Limb (tissue), 2 donors: ENCODE measurements around the gene ERCC3.
"Not testable (repeated sequence)": the region's sequence is repeated elsewhere in the genome, so short reads cannot be mapped to it uniquely, and the experiment has no call there.

ENCODE experiments used
- DNase-seq, 2 donors: peaks; one replicate each; pipeline ENCODE4 v3.0.0-alpha.2; 2016; ENCODE audit errors: extremely low spot score in 2 of 2

The ERCC3 gene

GRCh38 chr2:127279781-127280180 lies 14.2 kb downstream of the ERCC3 start:
- no peak for DNase-seq

- no peak for DNase-seq
Observed at GRCh38 chr2:127278959-127279358, 15.0 kb downstream of the ERCC3 start.

GRCh38 chr2:127277028-127277427 lies 16.9 kb downstream of the ERCC3 start:
- DNase-seq = no peak

GRCh38 chr2:127275789-127276188 lies 18.2 kb downstream of the ERCC3 start:
- DNase-seq = no peak

GRCh38 chr2:127275356-127275755 lies 18.6 kb downstream of the ERCC3 start:
- DNase-seq = no peak

GRCh38 chr2:127270663-127271062 lies 23.3 kb downstream of the ERCC3 start:
- no peak for DNase-seq

- peak in 1 of 2 donors; percentile 26 for DNase-seq
Observed at GRCh38 chr2:127261804-127262406, 32.0 kb downstream of the ERCC3 start.

GRCh38 chr2:127259355-127259754 lies 34.6 kb downstream of the ERCC3 start:
- DNase-seq = no peak

GRCh38 chr2:127256866-127257265 lies 37.1 kb downstream of the ERCC3 start:
- no peak for DNase-seq

GRCh38 chr2:127256381-127256780 lies 37.6 kb downstream of the ERCC3 start:
- DNase-seq = no peak

GRCh38 chr2:127255721-127256120 lies 38.2 kb downstream of the ERCC3 start:
- DNase-seq = no peak

- DNase-seq = peak; percentile 47 to 49
Observed at GRCh38 chr2:127255146-127255545, 38.8 kb downstream of the ERCC3 start.

- no peak for DNase-seq
Observed at GRCh38 chr2:127254386-127254981, 39.5 kb downstream of the ERCC3 start.

- DNase-seq = not testable (repeated sequence)
Observed at GRCh38 chr2:127241184-127241583, 52.8 kb downstream of the ERCC3 start.

- no peak for DNase-seq
Observed at GRCh38 chr2:127239395-127239794, 54.5 kb downstream of the ERCC3 start.

GRCh38 chr2:127237768-127238167 lies 56.2 kb downstream of the ERCC3 start:
- DNase-seq = not testable (repeated sequence)

GRCh38 chr2:127235082-127235702 lies 58.8 kb downstream of the ERCC3 start:
- no peak for DNase-seq

- DNase-seq = no peak
Observed at GRCh38 chr2:127233710-127234109, 60.2 kb downstream of the ERCC3 start.

GRCh38 chr2:127231130-127231865 lies 62.6 kb downstream of the ERCC3 start:
- DNase-seq = no peak

GRCh38 chr2:127229555-127229954 lies 64.4 kb downstream of the ERCC3 start:
- DNase-seq = no peak

- no peak for DNase-seq
Observed at GRCh38 chr2:127228102-127228501, 65.8 kb downstream of the ERCC3 start.

- DNase-seq = not testable (repeated sequence)
Observed at GRCh38 chr2:127227264-127227660, 66.7 kb downstream of the ERCC3 start.
